ENCODE data around the gene MYCT1. TPM values are rescaled to one million over a fixed set of nuclear protein-coding genes. Genes with fewer than 3 reads are reported as not detected.

Gene MYCT1
- polyA plus RNA-seq, 4 donors: 13.4 to 20.4 (median 16.2) TPM

GRCh38 chr6:152720974-152721373 is 23.3 kb downstream of the MYCT1 start:
- DNase-seq (ENCODE audit: low read depth in 4 of 4, low spot score in 3 of 4): no peak

- no peak for DNase-seq (ENCODE audit: low read depth in 4 of 4, low spot score in 3 of 4)
Measured at GRCh38 chr6:152721956-152722355, 24.3 kb downstream of the MYCT1 start.

GRCh38 chr6:152723398-152723797 is 25.7 kb downstream of the MYCT1 start:
- no peak for DNase-seq (ENCODE audit: low read depth in 4 of 4, low spot score in 3 of 4)

GRCh38 chr6:152726313-152726712 is 28.6 kb downstream of the MYCT1 start:
- DNase-seq (ENCODE audit: low read depth in 4 of 4, low spot score in 3 of 4): no peak

GRCh38 chr6:152727507-152727906 is 29.8 kb downstream of the MYCT1 start:
- no peak for DNase-seq (ENCODE audit: low read depth in 4 of 4, low spot score in 3 of 4)

- no peak for DNase-seq (ENCODE audit: low read depth in 4 of 4, low spot score in 3 of 4)
Measured at GRCh38 chr6:152734630-152735029, 36.9 kb downstream of the MYCT1 start.

- DNase-seq (ENCODE audit: low read depth in 4 of 4, low spot score in 3 of 4): no peak
Measured at GRCh38 chr6:152736687-152737273, 39.1 kb downstream of the MYCT1 start.

GRCh38 chr6:152745509-152746171 is 47.9 kb downstream of the MYCT1 start:
- no peak for DNase-seq (ENCODE audit: low read depth in 4 of 4, low spot score in 3 of 4)

GRCh38 chr6:152746172-152746553 is 48.5 kb downstream of the MYCT1 start:
- DNase-seq (ENCODE audit: low read depth in 4 of 4, low spot score in 3 of 4): no peak

GRCh38 chr6:152748843-152749242 is 51.1 kb downstream of the MYCT1 start:
- DNase-seq (ENCODE audit: low read depth in 4 of 4, low spot score in 3 of 4): no peak

- no peak for DNase-seq (ENCODE audit: low read depth in 4 of 4, low spot score in 3 of 4)
Measured at GRCh38 chr6:152749336-152749735, 51.6 kb downstream of the MYCT1 start.

- DNase-seq (ENCODE audit: low read depth in 4 of 4, low spot score in 3 of 4): peak in 3 of 4 donors; percentile 14 to 22 (median 18)
Measured at GRCh38 chr6:152750694-152751093, 53.0 kb downstream of the MYCT1 start, which contains the start of gene VIP. Gene VIP, plus strand, starts transcription at chr6:152750797. Its CDS starts 1,381 bp downstream, at chr6:152752178.

- no peak for DNase-seq (ENCODE audit: low read depth in 4 of 4, low spot score in 3 of 4)
Measured at GRCh38 chr6:152765331-152765730, 67.6 kb downstream of the MYCT1 start.

GRCh38 chr6:152769159-152769558 is 71.5 kb downstream of the MYCT1 start:
- DNase-seq (ENCODE audit: low read depth in 4 of 4, low spot score in 3 of 4): no peak

- DNase-seq (ENCODE audit: low read depth in 4 of 4, low spot score in 3 of 4): no peak
Measured at GRCh38 chr6:152769993-152770392, 72.3 kb downstream of the MYCT1 start.

- DNase-seq (ENCODE audit: low read depth in 4 of 4, low spot score in 3 of 4): no peak
Measured at GRCh38 chr6:152771061-152771687, 73.5 kb downstream of the MYCT1 start.

Other genes with a start within 250 kb of the MYCT1 start
- gene SYNE1, start 60.5 kb upstream of the MYCT1 start, polyA plus RNA-seq (ENCODE audit: insufficient read length in 4 of 4): 10 to 100 TPM; 49.9 to 88.5 (median 86.0) TPM
- 1 to 10 TPM in 2 of 4 donors, under 1 TPM in 2; 0.68 to 1.8 (median 1.2) TPM for gene VIP, start 52.9 kb downstream of the MYCT1 start, polyA plus RNA-seq (ENCODE audit: insufficient read length in 4 of 4)

Measured in left renal pelvis (tissue), 4 donors.